NCI-H1436 treated with DMSO at 0.1 percent for 48 hours (cell line): ENCODE data around the gene TOX2.

Experiments used
- DNase-seq: peaks from one replicate; lab custom pipeline; 2025; lab: John Stamatoyannopoulos, UW

TOX2 gene

GRCh38 chr20:43996240-43996930 is 81.7 kb downstream of the TOX2 start:
- no peak for DNase-seq

GRCh38 chr20:43999848-44000247 is 85.2 kb downstream of the TOX2 start:
- DNase-seq, result no peak

- no peak for DNase-seq
Measured at GRCh38 chr20:44001667-44002596, 87.3 kb downstream of the TOX2 start.

DNA sequence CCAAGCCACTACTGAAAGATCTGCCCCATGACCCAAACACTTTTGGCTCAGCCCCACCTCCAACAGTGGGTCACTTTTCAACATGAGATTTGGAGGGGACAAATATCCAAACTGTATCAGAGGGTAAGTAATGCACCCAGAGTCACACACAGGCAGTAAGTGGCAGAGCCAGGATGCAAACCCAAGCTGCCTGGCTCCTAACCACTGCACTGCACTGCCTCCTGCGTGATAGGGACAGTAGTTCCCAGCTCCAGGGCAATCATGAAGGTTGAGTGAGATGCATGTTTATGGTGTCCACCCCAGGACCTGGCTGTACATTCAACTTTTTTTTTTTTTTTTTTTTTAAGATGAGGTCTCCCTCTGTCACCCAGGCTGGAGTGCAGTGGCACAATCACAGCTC is 88.2 kb downstream of the TOX2 start:
- DNase-seq, result no peak

DNA sequence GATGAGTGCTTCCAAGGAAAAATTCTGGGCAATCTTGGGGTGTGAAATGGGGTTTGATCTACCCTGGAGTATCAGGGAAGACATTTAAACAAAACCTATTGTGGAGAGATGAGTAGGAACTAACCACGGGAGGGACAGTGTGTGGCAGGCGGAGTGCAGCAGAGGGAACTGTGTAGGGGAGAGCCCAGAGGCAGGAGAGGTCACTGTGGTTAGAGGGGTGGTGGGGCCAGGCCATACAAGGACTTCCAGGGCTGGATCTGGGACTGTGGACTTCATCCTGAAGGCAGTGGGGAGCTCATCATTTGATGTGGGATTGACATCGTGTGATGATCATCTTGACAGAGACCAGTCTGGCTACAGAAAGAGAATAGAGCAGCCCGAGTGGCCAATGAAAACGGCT is 89.0 kb downstream of the TOX2 start:
- DNase-seq, result no peak

DNA sequence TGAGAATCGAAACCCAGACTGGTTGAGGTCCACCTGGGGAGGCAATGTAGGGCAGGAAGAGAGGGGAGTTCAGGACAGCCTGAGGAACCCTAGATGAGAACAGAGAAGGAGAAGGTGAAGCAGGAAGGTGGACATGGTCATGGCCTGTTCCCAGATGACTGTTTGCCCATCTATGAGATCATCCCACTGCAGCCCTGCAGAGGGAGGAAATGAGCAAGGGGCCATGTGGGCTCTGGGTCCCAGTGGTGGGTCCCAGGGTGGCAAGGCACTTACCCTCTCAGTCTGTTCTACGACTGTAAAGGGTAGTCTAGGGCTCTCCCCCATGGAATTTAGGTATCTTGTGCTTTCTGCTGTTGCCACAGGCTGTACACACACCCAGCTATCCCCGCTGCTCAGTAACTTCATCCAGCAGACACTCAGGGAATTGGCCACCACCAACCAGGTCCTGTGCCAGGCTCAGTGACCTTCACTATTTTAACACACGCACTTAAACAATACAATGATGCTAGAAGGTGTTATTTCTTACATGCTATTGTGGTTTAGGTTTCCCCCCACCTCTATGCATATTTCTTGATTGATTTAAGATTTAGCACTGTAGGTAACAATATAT is 89.8 kb downstream of the TOX2 start:
- DNase-seq, result no peak

DNA sequence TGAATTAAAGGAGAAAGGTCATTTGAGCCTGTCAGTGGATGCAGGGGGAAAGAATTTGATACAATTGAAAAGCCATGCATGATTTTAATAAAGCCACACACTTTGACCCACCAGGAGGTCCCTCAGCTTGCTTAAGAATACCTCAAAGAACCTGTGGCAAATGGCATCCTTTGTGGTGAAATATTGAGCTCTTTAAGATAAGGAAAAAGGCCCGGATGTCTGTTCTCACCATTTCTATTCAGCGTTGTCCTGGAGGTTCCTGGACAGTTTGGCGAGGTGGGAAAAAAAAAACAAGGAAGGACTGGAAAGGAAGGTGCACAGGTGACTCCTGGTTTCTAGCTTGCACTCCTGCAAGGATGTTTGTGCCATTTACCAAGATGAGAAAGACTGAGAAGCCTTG is 91.0 kb downstream of the TOX2 start:
- DNase-seq, result no peak

DNA sequence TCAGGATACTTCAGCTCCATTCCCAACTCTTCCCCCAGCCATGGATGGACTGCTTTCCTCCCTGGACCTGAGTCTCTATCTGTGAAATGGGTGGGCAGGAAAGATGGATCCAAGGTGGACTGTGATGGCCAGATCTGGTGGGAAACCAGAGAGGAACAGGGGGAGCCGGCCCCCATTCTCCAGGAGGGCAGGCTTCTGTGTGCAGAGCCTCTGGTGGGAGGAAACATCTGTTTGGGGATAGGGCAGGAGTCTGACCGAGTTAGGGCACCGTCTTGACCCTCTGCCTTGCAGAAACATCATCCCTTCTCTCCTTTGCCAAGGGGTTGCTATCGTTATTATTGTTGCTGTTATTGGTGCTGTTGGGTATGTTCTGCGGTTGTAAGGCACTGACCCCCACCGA is 91.5 kb downstream of the TOX2 start:
- DNase-seq, result no peak

DNA sequence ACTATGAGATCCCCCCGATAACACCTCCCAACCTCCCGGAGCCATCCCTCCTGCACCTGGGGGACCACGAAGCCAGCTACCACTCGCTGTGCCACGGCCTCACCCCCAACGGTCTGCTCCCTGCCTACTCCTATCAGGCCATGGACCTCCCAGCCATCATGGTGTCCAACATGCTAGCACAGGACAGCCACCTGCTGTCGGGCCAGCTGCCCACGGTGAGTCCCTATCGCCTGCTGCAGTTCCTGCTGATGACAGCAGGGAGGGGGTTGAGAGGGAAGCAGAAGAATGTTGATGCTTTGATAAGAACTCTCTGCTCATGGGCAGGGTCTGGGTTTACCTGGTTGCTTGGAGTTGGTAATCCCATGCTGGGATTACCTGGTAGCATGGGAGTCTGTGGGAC is 91.9 kb downstream of the TOX2 start:
- DNase-seq, result no peak

DNA sequence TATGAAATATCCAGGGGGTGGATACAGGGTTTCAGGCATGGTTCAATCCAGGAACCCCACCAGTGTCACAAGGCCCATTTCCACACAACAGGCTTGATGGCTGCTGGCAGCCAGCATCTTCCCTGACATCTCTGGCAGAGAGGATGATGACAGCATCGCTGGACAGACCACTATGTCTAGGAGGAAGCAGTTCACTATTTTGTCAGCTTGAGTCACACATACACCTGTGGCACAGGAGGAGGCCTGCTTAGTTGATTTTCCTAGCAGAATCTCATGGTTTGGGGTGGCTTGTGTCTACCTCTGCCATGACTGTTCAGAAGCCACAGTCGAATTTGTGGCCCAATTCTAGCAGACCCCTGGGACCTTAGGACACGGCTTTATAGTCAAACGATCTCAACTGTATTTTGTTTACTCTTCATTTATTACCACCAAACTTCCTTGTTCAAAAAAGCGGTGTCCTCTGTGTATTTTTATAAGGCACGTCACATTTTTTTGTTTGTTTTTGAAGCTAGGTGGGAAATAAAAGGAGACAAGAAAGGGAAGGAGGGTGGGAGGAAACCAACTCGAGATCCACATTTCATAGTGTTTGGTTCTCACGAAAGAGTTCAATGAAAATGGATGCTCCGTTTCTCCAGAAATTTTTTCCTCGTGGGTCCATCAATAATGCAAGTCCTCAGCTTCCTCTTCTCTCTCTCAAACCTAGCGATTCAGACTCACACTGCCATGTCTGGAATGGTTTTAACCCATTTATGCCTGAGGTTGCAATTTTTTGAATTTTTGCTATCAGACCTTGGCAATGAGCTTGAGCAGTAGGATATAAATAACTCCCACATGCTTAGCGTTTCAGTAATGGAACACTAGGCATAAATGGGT is 94.4 kb downstream of the TOX2 start:
- no peak for DNase-seq

- no peak for DNase-seq
Measured at GRCh38 chr20:44009679-44009992, 95.0 kb downstream of the TOX2 start.

DNA sequence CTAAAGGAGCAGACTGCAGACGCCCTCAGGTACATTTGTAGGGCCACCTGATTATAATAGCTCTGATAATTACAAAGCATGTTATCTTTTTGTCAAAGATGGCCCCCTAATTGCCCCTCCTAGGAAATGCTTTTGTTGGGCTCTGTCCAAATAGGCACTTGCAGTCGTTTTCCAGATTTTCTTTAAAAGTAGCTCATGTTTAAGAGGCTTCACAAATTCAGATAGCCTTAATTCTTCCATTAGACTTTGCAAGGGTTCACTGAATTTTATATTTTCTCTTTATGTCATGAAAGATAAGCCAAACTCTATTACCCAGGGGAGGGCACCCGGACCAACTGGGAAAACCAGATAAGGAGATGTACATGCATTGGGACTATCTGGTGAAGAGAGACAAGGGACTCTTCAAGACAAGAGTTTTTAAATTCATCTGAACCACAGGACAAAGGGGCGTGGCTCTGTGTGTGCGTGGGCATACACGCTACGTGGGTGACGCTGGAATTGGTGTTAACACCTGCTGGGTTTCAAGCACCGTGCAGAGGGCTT is 95.6 kb downstream of the TOX2 start:
- DNase-seq, result peak; percentile 70

GRCh38 chr20:44011251-44011940 is 96.7 kb downstream of the TOX2 start:
- DNase-seq, result no peak

GRCh38 chr20:44012466-44013226 is 98.0 kb downstream of the TOX2 start:
- no peak for DNase-seq

DNA sequence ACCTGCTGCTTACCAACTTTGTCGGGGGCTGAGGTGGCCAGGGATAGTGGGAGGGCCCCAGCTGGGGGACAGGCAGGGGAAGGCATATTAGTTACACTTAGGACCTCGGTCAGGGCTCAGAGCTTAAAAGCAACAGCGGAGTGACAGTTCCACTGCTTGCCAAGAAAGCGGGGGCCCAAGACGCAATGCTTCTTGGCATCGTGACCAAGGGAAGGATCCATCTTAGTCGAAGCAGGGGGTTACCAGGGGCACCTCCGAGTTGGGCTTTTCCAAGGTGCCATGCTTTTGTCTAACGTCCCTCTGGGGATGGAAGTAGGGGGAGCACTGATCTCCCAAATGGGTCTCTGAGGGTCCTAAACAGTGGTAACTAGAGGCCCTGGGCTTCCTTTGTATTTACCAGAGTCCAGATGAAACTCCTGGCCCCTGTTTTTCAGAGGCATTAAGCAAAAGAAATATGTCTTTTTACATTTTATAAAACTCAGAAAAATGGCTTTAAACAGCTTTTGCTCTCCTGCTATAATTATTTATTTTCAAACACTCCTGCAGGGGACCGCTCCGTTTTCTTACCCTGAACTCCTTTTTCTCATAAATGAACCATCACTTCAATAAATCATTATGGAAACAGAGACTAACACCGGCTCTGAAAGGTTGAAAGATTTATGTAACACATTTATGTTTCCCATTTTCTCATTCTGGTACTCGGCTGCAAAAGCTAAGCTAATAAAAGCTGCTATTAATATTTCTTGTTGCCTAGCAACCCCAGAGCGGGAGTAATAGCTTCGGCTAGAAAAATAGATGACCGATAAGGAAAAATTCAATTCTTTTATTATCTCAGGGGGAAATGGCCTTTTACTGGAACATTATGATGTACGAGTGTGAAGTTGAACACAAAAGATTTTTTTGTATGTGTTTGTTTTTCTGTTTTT is 100.4 kb downstream of the TOX2 start:
- DNase-seq, result no peak

DNA sequence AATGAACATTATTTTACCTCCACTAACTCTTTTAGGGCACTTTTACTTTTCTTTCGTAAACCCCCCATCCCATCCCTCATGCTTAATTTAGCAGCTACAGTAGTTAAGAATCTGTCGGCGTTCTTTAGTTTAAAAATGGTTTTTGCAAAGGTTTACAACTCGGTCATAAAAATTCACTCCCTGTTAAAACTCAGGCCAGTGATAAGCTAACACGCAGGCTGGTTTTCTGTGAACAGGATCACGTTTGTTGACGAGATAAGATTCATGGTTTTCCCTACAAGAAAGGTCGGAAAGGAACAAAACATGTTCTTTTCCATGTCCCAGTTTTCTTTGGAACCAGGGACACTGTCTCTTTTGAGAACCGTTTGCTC is 101.1 kb downstream of the TOX2 start:
- no peak for DNase-seq

- no peak for DNase-seq
Measured at GRCh38 chr20:44016525-44016924, 101.9 kb downstream of the TOX2 start.

- DNase-seq, result no peak
Measured at GRCh38 chr20:44017211-44017610, 102.6 kb downstream of the TOX2 start.

- no peak for DNase-seq
Measured at GRCh38 chr20:44017905-44018258, 103.2 kb downstream of the TOX2 start.
